Kidney glomerular epithelial cell (primary cell): Measurements from ENCODE around the gene RNF4.

Experiments used
- DNase-seq: peaks from one replicate; lab custom pipeline; 2025; lab: John Stamatoyannopoulos, UW

The RNF4 gene

DNA sequence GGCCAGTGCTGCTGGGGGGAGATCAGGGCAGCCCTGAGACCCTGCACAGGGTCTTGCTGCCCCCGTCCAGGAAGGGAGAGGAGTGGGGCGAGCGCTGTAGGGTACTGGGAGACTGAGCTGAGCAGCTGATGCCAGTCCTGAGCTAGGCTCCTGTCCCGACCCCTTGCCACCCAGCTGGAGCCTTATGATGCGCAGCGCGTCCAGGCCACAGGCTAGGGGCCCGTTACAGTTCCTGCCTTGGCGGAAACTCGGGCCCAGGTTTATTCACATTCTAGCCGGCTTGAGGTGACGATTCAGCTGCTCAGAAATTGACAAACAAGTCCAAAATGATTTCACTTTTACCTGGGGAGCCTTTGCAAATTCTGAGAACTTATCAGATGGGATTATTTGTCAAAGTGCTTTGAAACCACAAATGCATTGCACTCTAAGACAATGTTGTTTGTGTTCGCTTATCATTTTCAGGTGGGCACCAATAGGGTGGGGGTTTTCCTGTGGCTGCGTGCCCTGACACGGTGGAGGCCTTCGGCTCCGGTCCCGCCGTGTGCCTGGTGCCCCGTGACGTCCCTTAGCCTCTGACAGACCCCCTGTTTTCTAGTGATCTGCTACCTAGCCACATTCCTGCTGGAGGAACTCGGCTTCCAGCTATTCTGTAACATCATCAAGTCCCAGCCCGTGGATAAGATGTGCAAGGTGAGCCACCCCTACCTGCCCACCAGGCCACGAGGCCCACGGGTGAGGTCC lies 31.3 kb upstream of the RNF4 start:
- no peak for DNase-seq

DNA sequence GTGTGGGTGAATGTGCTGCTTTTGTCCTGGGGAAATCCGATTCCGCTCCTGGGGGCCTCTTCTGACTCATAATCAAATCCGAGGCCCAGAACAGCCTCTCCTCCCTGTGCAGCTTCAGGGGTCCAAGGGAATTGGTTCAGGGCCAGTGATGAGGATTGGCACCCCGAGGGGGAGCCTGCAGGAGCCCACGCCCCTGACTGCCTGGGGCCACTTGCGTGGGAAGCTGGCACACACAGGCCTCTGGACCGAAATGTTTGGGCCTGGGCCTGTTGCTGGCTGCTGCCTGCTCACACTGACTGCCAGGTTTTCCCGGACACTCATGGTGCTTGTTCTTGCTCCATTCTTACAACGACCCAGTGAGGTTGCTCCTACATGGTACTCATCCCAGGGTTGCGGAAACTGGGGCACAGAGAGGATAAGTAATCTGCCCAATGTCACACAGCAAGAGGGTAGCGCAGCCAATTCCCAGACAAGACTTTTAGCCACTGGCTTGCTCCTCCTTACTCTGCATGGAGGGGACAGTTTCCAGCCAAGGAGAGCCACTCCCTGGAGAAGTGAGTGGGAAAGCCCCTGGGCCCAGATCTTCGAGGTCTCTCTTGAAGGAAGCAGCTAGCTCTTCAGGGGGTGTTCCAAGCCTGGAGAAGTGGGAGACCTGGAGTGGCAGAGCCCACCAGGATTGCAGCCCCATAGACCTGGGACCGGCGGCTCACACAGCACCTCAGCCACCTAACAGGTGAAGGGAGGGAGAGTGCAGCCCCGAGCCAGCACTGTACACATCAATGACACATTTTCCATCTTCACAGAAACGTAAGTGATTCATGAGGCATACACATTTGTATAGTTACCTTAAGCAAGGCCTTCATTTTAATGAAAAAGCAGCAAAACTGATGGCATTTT lies 29.8 kb upstream of the RNF4 start:
- no peak for DNase-seq

DNA sequence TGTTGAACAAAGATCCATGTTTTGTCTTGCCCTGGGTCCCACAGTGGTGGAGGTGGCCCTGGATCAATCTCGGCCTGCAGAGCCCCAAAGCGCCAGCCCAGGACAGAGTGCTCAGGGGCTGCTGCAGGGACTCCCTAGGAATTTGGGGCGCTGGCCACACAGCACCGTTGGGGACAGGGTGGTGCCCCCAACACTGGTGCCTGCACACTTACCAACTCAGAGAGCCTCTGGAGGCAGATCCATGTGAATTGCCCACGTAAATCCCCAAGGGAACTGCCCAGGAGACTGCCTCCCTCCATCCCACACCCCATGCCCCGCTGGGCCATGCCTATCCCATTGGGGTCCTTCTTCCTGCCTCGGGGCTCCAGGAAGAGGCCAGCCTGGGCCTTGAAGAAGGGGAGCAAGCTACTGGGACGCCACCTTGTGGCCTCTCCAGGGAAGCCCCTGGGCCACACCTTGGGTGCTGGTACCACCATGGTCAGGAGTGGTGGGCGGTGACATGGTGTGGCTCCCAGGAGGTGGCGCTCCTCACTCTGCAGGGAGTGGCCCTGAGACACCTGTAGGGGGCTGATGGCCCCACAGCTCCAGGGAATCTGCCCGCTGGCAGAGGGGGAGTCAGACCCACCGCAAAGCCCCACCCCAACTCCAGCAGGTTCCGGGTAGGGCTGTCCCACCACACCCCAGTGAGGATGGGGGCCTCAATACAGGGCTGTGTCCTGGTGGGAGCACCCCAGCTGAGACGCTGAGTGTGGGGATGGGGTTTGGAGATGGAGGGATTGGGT lies 27.3 kb upstream of the RNF4 start:
- no peak for DNase-seq

DNA sequence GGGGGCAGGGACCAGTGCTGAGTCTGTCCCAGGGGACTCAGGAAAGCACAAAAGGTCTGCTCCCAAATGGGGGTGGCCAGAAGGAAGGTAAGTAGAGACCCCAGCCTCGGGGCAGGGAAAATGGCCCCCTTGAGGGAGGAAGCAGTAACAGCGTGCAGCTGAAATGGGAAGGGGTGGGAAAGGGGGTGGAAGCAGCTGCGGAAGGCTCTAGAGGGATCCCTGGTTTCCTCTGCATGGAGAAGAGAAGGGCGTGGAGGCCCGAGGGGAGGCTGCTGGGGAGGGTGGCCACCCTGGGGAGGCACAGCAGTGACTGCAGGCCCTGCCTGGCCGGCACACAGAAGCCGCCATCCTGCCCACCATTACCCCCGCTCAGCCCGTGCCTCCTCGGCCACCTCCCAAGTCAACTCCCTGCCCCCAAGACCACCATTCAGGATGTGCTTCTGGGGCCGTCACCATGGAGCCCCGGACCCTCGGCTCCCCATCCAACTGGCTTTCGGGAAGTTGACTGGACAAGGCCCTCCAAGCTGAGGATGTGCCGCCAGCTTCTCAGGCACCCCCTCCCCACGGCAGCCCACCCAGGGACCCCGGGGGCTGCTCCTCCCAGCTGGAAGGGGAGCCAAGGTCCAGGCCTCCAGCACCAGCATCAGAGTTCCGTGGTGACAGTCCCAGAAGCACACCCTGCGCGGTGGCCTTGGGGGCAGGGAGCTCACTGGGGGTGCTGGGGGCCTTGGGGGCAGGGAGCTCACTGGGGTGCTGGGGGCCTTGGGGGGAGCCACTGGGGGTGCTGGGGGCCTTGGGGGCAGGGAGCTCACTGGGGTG lies 26.5 kb upstream of the RNF4 start:
- DNase-seq, result no peak

DNA sequence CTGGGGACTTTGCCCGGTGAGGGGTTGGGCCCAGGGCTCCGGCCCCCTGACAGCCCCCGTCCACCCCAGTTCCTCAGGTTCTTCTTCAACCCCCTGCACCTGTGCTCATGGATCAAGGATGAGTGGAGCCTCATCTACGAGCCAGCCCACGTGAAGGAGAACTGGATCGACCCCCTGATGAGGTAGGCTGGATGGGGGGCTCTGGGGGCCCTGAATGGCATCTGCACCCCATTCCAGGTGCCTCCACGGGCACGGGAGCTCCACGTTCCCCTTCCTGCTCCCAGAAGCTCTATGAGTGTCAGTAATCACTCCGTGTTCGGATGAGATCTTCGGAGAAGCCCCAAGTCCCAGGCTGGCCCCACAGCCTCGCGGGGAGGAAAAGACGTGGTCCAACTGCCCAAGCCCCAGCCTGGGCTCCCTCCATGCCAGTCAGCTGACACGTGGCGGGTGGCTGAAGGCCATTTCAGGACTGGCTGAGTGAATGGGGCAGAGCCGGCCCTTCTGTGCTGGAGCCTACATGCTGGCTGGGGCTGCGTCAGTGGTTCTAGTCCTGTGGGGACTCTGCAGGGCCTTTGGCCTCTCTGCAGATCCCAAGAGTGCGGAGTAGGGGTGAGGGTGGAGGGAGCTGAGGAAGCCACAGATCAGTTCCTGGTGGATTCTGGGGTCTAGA lies 25.7 kb upstream of the RNF4 start:
- DNase-seq, result no peak

DNA sequence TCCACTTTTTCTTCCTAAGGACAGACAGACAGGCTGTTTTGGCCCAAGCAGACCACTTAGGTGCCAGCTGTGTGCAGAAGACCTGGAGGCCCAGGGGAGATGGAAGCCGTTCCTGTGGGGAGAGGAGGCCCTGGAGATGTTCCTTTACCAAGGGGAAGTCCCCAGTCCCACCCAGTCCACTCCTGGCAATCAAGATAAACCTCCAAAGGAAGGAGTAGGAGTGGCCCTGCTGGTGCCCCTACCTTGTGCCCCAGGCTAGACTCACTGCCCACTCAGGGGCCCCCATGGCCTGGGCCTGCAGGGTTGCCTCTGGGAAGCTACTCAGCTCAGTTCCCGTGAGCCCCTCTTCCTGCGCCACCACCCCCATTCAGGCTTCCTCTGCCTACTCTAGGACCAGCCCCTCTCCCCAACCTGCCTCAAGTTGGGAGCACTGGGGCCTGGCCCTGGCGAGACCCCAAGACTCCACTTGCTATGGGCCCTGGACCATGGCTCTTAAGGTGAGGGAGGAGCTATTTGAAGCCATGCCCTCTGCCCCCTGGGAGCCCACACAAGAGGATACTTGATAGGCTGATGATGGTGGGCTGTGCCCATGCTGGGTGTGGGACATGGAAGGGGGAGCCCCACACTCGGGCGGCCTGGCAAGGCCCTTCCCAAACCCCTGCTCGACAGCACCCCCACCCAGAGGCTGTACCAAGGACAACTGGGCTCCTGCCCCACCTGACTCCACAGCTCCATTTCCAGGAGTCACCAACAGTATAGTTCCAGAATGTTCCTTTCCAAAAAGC lies 24.8 kb upstream of the RNF4 start:
- no peak for DNase-seq

DNA sequence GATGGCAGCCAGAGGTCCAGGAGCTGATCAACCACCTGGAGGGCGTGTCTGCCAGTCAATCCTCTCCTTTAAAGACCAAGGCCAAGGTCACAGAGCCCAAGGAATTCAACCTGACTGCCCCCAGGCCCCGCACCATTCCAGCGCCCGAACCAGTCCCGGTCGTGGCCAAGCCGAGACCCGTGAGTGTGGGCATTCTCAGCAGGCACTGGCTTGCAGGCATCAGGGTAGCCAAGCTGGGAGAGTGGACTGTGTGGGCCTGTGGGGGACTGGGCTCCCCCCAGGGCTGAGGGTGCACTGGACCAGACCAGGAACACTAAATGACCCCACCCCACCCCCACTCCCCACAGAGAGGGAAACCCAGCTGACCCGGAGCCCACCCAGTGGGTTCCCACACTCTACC lies 23.8 kb upstream of the RNF4 start:
- no peak for DNase-seq

DNA sequence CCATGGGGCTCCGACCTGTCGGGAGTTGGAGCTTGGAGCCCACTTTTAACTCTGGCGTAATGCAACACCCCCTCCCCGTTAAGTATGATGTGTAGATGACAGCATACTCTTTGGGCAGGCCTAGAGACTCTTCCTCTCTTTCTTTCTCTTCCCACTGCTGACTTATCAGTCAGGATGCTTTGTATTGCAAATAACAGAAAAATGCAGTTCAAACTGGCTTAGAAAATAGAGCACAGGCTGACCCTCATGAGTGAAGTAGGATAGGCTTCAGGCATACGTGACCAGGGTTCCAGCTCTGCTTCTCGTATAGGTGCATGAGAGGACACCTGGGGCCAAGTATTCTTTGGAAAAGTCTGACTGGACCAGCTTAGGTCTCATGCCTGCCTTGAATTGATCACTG lies 23.3 kb upstream of the RNF4 start:
- DNase-seq, result no peak

DNA sequence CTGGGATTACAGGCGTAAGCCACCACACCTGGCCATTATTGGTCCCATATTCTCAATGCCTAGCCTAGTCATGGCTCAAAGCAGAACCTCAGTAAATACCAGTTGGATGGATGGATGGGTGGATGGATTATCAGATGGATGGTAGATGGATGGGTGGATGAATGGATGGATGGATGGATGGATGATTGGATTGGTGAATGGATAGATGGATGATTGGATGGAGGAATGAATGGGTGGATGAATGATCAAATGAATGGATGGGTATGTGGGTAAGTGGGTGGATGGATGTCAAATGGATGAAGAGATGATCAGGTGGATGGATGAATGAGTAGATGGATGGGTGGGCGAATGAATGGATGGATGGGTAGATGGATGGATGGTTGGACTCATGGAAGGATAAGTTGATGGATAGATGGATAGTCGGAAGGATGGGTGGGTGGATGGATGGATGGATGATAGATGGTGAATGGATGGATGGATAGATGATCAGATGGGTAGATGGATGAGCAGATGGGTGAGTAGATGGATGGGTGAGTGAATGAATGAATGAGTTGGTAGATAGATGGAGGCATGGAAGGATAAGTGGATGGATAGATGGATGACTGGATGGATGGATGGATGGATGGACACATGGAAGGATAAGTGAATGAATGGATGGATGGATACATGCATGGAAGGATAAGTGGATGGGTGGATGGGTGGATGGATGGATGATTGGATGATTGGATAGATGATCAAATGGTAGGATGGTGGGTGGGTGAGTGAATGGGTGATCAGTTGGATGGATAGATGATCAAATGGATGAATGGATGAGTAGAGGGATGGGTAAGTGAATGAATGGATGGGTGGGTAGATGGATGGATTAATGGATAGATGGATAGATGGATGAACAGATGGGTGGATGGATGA lies 22.0 kb upstream of the RNF4 start:
- DNase-seq, result no peak

DNA sequence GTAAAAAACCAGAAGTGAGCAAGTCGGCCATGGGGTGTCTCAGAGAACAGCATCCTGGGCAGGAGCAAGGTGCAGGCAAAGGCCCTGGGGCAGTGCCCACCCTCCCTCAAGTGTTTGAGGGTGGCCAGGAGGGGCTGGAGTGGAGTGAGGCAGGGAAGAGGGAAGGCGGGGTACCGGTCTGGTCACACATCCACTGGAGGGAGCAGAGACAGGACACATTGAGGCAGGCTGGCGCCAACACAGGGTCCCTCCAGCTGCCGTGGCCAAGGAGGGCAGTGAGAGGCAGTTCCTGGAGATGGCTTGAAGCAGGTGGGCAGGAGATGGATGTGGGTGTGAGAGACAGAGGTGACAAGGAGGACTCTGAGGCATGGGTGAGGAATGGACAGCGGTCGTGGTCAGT lies 20.3 kb upstream of the RNF4 start:
- DNase-seq, result no peak

DNA sequence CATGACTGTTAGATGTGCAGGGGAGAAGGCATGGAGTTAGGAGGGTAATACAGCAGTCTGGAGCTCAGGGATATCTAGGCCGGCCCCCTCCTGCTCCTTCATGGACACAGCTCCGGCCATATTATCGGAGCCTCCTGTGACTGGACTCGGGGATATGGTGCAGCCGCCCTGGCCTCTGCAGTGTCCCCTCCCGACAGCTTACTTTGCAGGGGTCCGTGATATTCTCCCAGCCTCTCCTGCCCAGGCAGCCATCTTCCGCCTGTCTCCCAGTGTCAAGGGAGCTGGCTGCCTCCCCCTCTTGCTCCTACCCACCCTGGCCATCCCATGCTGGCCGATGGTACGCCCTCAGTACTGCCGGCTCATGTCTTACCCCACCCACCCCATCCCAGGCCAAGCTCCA lies 19.9 kb upstream of the RNF4 start:
- no peak for DNase-seq

DNA sequence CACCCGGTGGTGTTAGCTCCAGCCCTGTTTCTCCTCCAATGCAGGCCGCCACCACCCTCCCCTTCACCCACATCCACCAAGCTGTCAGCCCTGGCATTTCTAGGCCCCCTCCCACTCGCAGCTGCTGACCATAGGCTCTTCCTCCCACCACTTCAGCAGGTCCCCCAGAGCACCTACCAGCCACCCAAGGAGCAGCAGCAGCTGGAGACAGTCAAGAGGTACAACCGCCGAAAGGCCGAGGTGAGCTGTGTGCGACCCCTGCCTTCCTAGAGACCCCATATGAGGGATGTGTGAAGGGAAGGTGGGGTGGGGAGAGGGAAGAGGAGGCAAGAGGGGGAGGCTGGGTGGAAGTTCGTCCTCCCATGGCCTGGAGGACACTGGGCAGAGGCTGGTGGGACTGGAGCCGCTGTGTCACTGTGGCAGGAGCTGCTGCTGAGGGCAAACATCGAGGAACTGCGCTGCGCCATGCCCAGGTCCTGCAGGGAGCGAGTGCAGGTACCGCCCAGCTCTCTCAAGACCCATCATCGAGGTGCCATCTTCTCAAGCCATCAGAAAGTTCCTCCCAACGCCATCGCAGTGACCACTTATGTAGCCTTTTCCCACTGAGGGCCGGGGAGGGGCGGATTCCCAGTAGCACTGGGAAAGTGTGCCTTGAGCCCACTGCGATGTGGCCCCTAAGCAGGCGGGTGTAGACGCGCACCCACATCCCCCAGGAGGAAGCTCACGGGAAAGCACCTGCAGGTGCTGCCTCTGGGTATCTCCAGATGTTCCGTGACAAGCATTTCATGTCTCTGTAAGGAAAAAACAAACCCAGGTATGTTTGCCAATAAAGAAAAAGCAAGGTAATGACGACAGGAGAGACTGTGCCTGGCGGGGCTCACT lies 19.2 kb upstream of the RNF4 start:
- DNase-seq, result no peak

DNA sequence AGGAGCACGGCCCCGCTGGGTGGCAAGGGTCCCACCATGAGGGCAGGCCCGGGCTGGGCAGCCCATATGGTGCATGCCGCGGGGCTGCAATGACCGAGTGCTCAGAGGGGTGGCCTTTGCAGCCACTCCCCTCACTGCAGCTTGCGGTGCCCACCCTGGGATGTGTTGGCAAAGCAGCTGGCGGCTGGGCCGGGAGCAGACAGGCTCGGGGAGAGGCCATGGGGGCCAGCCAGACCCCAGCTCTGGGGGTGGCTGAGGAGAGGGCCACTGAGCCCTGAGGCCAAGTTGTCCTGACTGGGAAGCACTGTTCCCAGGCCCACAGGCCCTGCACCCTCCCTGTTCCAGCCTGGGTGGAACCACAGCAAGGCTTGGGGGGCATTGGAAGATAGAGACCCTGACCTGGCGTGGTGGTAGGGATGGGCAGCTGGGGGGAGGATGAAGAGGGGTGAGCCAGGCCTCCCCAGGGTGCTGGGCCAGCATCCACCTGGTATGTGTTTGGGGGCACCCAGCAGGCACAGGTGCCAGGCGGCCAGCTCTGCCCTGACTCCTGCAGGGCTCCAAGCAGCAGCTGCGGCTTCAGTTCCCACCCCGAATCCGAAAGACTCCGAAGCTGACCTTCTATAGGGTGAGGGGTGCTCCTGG lies 18.4 kb upstream of the RNF4 start:
- DNase-seq, result no peak

DNA sequence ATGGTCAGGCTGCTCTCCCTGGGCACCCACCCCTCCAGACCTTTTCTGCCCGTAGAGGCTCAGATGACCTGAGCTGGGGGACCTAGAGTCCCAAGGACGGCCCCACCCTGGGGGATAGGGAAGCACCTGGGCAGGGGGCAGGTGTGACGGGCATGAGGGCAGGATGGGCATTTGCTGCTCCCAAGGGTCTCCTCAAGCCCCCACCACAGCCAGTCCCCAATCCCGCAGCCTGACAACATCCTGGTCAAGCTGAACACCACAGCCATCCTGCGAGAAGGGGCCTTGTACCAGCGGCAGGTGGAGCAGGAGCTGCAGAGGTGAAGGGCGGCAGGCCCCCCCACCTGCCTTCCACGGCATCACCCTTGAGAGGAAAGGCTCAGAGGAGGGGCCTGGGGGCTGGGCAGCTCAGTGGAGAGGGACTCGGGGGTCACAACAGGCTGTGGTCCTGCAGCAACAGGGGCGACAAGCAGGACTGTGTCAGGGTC lies 17.8 kb upstream of the RNF4 start:
- no peak for DNase-seq

DNA sequence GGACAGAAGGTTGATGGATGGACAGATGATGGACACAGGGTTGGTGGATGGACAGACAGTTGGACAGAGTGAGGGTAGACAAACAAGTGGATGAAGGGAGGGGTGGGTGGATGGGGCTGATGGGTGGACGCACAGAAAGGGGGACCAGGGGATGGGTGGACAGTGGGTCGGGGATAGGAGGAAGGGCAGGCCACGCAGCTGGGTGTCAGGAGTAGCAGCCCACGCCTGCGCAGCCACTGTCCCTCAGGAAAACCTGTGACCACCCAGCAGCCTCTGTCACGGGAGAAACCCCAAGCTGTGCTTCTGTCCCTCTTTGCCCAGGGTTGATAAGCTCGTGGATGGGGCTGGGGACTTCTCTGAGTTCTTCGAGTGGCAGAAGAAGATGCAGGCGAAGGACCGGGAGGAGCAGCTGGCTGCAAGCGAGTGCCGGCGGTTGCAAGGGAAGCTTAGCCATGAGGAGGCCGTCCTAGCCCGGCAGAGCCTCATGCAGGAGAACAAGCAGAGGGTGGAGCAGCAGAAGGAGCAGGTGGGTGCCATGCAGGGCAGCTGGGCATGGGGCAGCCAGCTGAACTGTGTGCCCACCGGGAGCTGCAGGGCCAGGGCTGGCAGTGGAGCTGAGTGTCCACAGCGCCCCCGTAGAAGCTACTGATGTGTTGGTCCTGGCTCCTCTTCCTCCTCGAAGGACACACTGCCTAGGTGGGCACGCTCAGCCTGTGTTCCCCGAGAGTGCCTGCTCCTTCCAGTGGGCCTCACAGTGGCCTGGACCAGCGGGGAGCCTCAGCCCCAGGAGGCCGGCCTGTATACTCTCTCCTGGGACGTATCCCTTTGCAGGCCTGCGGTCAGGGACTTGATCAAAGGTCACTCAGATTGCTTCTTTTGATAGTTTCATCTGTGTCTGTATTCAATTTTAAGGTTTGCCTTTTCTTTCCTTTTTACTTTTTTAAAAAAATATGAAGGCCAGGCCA lies 16.8 kb upstream of the RNF4 start:
- DNase-seq, result no peak

DNA sequence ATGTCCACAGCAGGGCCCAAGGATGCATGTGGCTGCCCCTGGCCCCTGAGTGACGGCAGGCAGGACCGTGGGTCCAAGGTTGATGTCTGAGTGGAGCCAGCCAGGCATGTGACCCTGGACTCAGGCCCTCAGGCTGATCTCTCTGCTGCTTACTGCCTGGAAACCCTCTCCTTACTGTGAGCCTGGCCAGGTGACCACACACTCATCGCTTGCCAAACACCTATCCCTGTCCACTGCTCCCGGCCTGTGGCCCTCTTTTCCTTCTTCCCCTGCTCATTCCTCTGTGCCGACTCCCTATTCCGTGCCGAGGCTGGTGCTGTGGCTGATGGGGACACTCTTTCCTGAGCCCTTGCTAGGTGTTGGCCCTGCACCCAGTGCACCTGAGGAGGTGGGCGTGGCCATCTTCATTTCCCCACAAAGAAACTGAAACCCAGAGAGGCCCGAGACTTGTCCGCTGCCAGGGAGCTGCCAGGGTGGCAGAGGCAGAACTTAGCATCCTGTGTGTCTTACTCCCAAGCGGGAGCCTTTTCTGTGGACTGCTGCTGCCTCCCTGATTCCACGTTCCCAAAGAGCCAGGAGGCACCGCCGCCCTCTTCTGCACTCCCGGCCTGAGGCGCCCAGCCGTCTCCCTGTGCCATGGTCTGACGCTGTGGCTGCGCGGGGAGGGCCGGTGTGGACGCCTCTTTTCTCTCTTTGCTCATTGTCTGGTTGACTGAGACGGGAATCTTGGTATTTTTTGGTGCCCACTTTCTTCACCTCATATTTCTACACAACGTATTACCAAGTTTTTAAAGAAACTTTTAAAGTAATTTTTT lies 11.2 kb upstream of the RNF4 start:
- no peak for DNase-seq
